K562 (cell line): ENCODE results near the gene GADD45G. TPM values are rescaled to one million over a fixed set of nuclear protein-coding genes. Genes with fewer than 3 reads are reported as not detected.

Experiments used
- ATAC-seq: fragments of 200-7000 bp; cut with Tn5 transposase; 3 replicates; pipeline ENCODE4 v1.9.1; 2020; ENCODE audit warnings: moderate library complexity
- BruUV-seq: library from RNA; stranded (reverse); fragments of 400-500 nt; replicated peaks from 2 replicates; lab custom pipeline; 2021; lab: Mats Ljungman, UMichigan
- CTCF ChIA-PET: fragments of 300-600 bp; formaldehyde crosslinking; extraction: SDS; loops from one replicate; lab custom pipeline; 2021; ENCODE audit warnings: low intra/inter-chr PET ratio; lab: Yijun Ruan, JAX
- POLR2A ChIA-PET: fragments of 300-600, 350-650 bp; sonication (Branson Sonifier 250); formaldehyde crosslinking; extraction: SDS; loops from one replicate; lab custom pipeline; 2021; ENCODE audit warnings: antibody characterized with exemption, inconsistent platforms; lab: Yijun Ruan, JAX
- DNase-seq, 4 experiments: peaks; one replicate each; pipeline versions ENCODE4 v3.0.0 to v3.0.0-alpha.2; 2011 to 2018; ENCODE audit warnings: low spot score in 3 of 4, mixed read lengths in 3 of 4; ENCODE audit errors: extremely low read depth in 1 of 4
- FAIRE-seq: peaks from 2 replicates; lab custom pipeline; 2011; peaks lifted over from hg19 to GRCh38; lab: Jason Lieb, UNC
- H2AFZ ChIP-seq: 2 replicates; pipeline ENCODE4 v1.6.0; 2011; ENCODE audit warnings: low read depth, low read length, control low read depth, inconsistent platforms
- H3K27ac ChIP-seq: fragments of 200-600 bp; 3 replicates; pipeline ENCODE4 v1.8.0; 2011; ENCODE audit warnings: low read depth, mild to moderate bottlenecking, control low read depth, inconsistent platforms, low read length, moderate library complexity, mixed read lengths; ENCODE audit errors: extremely low read depth
- H3K27me3 ChIP-seq, 2 experiments: fragments of 300-600 bp in 1 of 2; 2 replicates in 1 of 2; 3 replicates in 1 of 2; pipeline versions ENCODE4 v1.6.0 to v1.8.0; 2011; ENCODE audit warnings: inconsistent platforms in 2 of 2, low read length in 2 of 2, mild to moderate bottlenecking in 1 of 2, mixed read lengths in 1 of 2, moderate library complexity in 1 of 2; ENCODE audit not compliant: control insufficient read depth in 2 of 2, insufficient read depth in 2 of 2
- H3K36me3 ChIP-seq: fragments of 300-600 bp; 3 replicates; pipeline ENCODE4 v1.8.0; 2011; ENCODE audit warnings: mild to moderate bottlenecking, low read length, inconsistent platforms; ENCODE audit not compliant: control insufficient read depth, insufficient read depth
- H3K4me1 ChIP-seq, 2 experiments: fragments of 200-600 bp in 1 of 2; replicated peaks in 1 of 2; 2 replicates in 1 of 2; 3 replicates in 1 of 2; pipeline versions ENCODE4 v1.5.1 to v1.8.0; 2011; ENCODE audit warnings: inconsistent platforms in 2 of 2, low read length in 2 of 2, mild to moderate bottlenecking in 1 of 2, mixed read lengths in 1 of 2, moderate library complexity in 1 of 2; ENCODE audit not compliant: control insufficient read depth in 2 of 2, insufficient read depth in 2 of 2
- H3K4me2 ChIP-seq: 2 replicates; pipeline ENCODE4 v1.6.1; 2011; ENCODE audit warnings: low read length, control low read depth, inconsistent platforms, mixed read lengths; ENCODE audit not compliant: insufficient read depth
- H3K4me3 ChIP-seq: fragments of 200-600 bp; sonication (generic), shearing (Covaris generic); 2 replicates; pipeline ENCODE4 v1.5.1; 2016; ENCODE audit warnings: control low read depth, inconsistent platforms
- H3K79me2 ChIP-seq: fragments of 200-600 bp; 3 replicates; pipeline ENCODE4 v1.8.0; 2011; ENCODE audit warnings: low read length, inconsistent platforms; ENCODE audit not compliant: control insufficient read depth, insufficient read depth
- H3K9ac ChIP-seq, 2 experiments: 2 replicates each; pipeline versions ENCODE4 v1.6.0 to v1.6.1; 2011; ENCODE audit warnings: low read depth in 2 of 2, low read length in 2 of 2, control low read depth in 1 of 2, inconsistent platforms in 1 of 2, mild to moderate bottlenecking in 1 of 2, mixed read lengths in 1 of 2; ENCODE audit not compliant: insufficient read depth in 1 of 2
- H3K9me1 ChIP-seq: one replicate; pipeline ENCODE4 v1.6.0; 2011; ENCODE audit warnings: inconsistent platforms, mild to moderate bottlenecking, low read length, moderate library complexity; ENCODE audit not compliant: control insufficient read depth, insufficient read depth
- H3K9me3 ChIP-seq: replicated peaks from 2 replicates; pipeline ENCODE4 v1.5.1; 2011; ENCODE audit warnings: low read depth, low read length, inconsistent platforms; ENCODE audit not compliant: control insufficient read depth, insufficient read depth
- H4K20me1 ChIP-seq: replicated peaks from 2 replicates; pipeline ENCODE4 v1.6.1; 2011; ENCODE audit warnings: low read length, inconsistent platforms, mixed read lengths; ENCODE audit not compliant: control insufficient read depth, insufficient read depth
- BDP1 ChIP-seq: IDR thresholded peaks from 3 replicates; pipeline ENCODE4 v1.6.1; 2011; ENCODE audit not compliant: insufficient read length, insufficient read depth
- CXXC5 ChIP-seq: fragments of 250-450 bp; sonication (Bioruptor Pico); IDR thresholded peaks from 2 replicates; pipeline ENCODE4 v1.8.0; 2022; ENCODE audit warnings: inconsistent platforms, mild to moderate bottlenecking, moderate library complexity
- ELF4 ChIP-seq: fragments of 450-650 bp; formaldehyde crosslinking; IDR thresholded peaks from 2 replicates; pipeline ENCODE4 v1.4.0; 2022; ENCODE audit warnings: missing genetic modification characterization
- FOXK1 ChIP-seq: sonication (generic); formaldehyde crosslinking; IDR thresholded peaks from 2 replicates; pipeline ENCODE4 v1.8.0; 2022; ENCODE audit warnings: missing genetic modification reagents, mild to moderate bottlenecking, borderline replicate concordance
- KLF16 ChIP-seq: IDR thresholded peaks from 2 replicates; pipeline ENCODE4 v1.6.1; 2016; ENCODE audit warnings: antibody characterized with exemption
- POLR2A ChIP-seq: fragments of 450-650 bp; conservative IDR thresholded peaks from 2 replicates; pipeline ENCODE4 v1.6.1; 2016
- WGBS: fragments of 100-300 bp; shearing (Covaris generic); methylation state at CpG from one replicate; pipeline ENCODE4 v1.1.6; 2016; ENCODE audit warnings: low coverage, mixed read lengths; ENCODE audit not compliant: insufficient coverage; ENCODE audit errors: missing lambda C conversion rate; 5-methylcytosine and 5-hydroxymethylcytosine counted together
- in situ Hi-C: fragments of 300-500 bp; cut with MboI; formaldehyde crosslinking; loops from 4 replicates; pipeline ENCODE4 v1.15.0; 2018; ENCODE audit warnings: inconsistent platforms, mixed read lengths
- intact Hi-C: fragments of 100-400 bp; cut with micrococcal nuclease; formaldehyde crosslinking; loops from 2 replicates; pipeline ENCODE4 v1.14.2; 2022
- polyA plus RNA-seq, 8 experiments: library from polyadenylated mRNA; depleted of rRNA in 4 of 8; stranded (reverse) in 5 of 8; unstranded in 3 of 8; fragments of >200 nt; fragmentation: Nextera tagmentation in 2 of 8; fragmentation: Illumina TruSeq in 1 of 8; extraction: Ambion mirVana in 2 of 8; extraction: Trizol in 1 of 8; gene quantifications; 2 replicates each; pipeline versions ENCODE4 v1.2.1 to v1.2.3, GENCODE V29; 2011 to 2014; ENCODE audit warnings: inconsistent platforms in 1 of 8, missing spikeins in 1 of 8
- total RNA-seq, 7 experiments: library from RNA; depleted of rRNA in 6 of 7; stranded (reverse); fragments of >200 nt in 6 of 7; fragmentation: Illumina TruSeq in 2 of 7; extraction: Trizol in 2 of 7; gene quantifications; 2 replicates each; pipeline versions ENCODE4 v1.2.1 to v1.2.3, GENCODE V29; 2011 to 2021; ENCODE audit warnings: low replicate concordance in 1 of 7

Gene GADD45G
- total and polyA plus RNA-seq, 9 of the 15 experiments (the other 6 are each of a cell fraction or from before 2014, with no cell fraction given), result 0.20 to 0.34 TPM; not detected in 7

- intact Hi-C loops, result no loop called here
- BruUV-seq, result no TSS peak
- H3K4me2 ChIP-seq, result no peak overlapping the region
- H3K4me1 ChIP-seq, result no peaks in the 10 kb centered on the region
- WGBS, result 0% methylated on average over 8 of the region's 10 CpGs
- H2AFZ ChIP-seq, result no peak overlapping the region
- POLR2A ChIA-PET, result no interaction called here
- in situ Hi-C loops, result no loop called here
- no peak overlapping the region for H3K27ac ChIP-seq
- CTCF ChIA-PET, result no interaction called here
- H3K4me3 ChIP-seq, result no peak overlapping the region
- H3K79me2 ChIP-seq, result no peaks in the 10 kb centered on the region
- H3K27me3 ChIP-seq, result peaks cover 0 to 16% of the 10 kb centered on the region in 2 experiments; a peak in 2 of 5 replicates
- no peak for DNase-seq
- TF ChIP-seq CXXC5 (no peak), POLR2A (no peak), FOXK1 (CRISPR knock-in tag) (no peak), ELF4 (CRISPR knock-in tag) (no peak), KLF16 (no peak), BDP1 (no peak)
- no peaks in the 10 kb centered on the region for H4K20me1 ChIP-seq
- no peak for FAIRE-seq
- no peaks in the 10 kb centered on the region for H3K9me3 ChIP-seq
- ATAC-seq, result no peak
- no peaks in the 10 kb centered on the region for H3K9me1 ChIP-seq
- no peak overlapping the region for H3K9ac ChIP-seq
- no peaks in the 10 kb centered on the region for H3K36me3 ChIP-seq
These were observed 42.5 kb upstream of the GADD45G start for GRCh38 chr9:89562186-89562814.
